ENCODE measurements around the gene ZNF778. TPM values are rescaled to one million over a fixed set of nuclear protein-coding genes. Genes with fewer than 3 reads are reported as not detected.
"Not testable (repeated sequence)": the region's sequence is repeated elsewhere in the genome, so short reads cannot be mapped to it uniquely, and the experiment has no call there.

The ZNF778 gene
- total RNA-seq, 3 donors from 2014 or later: 4.7 to 8.8 (median 7.2) TPM

DNA sequence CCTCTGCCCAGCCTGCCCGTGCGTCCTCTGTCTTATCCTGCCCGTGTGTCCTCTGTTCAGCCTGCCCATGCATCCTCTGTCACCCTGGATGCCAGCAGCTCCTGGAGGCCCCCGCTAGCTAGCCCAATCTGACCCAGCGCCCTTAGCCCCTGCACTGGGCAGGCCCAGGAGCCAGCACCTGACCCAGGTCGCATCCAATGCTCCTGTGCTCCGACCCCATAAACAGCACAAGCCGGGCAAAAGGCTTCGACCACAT lies 32.9 kb upstream of the ZNF778 start:
- Histone ChIP-seq H3K9me3 (no peaks in the 10 kb centered on the region), H3K36me3 (ENCODE audit: low read depth) (no peaks in the 10 kb centered on the region), H3K4me1 (ENCODE audit: low read depth) (no peaks in the 10 kb centered on the region), H3K4me3 (no peak overlapping the region)
- no peak for DNase-seq
- TF ChIP-seq, protein P1, sequence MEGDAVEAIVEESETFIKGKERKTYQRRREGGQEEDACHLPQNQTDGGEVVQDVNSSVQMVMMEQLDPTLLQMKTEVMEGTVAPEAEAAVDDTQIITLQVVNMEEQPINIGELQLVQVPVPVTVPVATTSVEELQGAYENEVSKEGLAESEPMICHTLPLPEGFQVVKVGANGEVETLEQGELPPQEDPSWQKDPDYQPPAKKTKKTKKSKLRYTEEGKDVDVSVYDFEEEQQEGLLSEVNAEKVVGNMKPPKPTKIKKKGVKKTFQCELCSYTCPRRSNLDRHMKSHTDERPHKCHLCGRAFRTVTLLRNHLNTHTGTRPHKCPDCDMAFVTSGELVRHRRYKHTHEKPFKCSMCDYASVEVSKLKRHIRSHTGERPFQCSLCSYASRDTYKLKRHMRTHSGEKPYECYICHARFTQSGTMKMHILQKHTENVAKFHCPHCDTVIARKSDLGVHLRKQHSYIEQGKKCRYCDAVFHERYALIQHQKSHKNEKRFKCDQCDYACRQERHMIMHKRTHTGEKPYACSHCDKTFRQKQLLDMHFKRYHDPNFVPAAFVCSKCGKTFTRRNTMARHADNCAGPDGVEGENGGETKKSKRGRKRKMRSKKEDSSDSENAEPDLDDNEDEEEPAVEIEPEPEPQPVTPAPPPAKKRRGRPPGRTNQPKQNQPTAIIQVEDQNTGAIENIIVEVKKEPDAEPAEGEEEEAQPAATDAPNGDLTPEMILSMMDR (IDR thresholded peaks at IDR 0.05): no peak
- no peak for ATAC-seq
- intact Hi-C loops (cut with DNase I, micrococcal nuclease): no loop called here

DNA sequence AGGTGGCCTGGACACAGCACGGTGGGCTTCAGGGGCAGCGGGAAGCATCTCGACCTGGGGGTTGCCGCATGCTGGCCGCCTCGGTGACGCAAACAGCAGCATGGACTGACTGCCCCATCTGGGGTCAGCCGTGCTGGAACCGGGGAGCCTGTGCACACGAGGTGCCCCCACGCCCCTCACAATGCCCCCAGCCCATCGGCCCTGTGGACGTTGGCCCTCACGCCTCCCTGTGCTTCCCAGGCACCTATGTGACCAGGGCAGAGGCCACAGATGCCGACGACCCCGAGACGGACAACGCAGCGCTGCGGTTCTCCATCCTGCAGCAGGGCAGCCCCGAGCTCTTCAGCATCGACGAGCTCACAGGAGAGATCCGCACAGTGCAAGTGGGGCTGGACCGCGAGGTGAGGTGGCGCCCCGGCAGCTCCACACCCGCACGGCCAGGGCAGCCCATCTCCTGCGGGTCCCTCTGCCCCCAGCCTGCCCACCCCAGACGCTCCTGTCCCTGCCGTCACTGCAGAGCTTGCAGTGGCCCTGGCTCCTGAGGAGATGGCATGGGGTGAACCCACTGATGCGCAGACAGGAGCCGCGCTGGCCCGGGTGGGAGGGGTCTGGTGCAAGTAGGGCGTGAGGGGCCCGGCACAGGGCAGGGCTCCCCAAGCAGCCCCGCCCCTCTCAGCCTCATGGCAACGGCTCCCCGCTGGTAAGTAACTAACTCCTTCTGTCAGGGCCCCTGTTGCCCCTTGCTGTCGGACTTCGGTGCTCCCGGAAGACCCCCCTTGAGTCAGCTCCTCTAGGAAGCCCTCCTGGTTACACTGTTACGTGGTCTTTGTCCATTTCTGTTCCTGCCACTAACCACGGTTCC lies 32.3 kb upstream of the ZNF778 start:
- ATAC-seq (no peak), DNase-seq (peak in 1 of 3 donors; percentile 50)
- no peaks in the 10 kb centered on the region for H3K4me1 ChIP-seq (ENCODE audit: low read depth)
- no peaks in the 10 kb centered on the region for H3K36me3 ChIP-seq (ENCODE audit: low read depth)
- TF ChIP-seq, protein P1 (IDR thresholded peaks at IDR 0.05): no peak
- H3K4me3 ChIP-seq: no peak overlapping the region
- H3K9me3 ChIP-seq: no peaks in the 10 kb centered on the region
- intact Hi-C loops (cut with DNase I, micrococcal nuclease): no loop called here

DNA sequence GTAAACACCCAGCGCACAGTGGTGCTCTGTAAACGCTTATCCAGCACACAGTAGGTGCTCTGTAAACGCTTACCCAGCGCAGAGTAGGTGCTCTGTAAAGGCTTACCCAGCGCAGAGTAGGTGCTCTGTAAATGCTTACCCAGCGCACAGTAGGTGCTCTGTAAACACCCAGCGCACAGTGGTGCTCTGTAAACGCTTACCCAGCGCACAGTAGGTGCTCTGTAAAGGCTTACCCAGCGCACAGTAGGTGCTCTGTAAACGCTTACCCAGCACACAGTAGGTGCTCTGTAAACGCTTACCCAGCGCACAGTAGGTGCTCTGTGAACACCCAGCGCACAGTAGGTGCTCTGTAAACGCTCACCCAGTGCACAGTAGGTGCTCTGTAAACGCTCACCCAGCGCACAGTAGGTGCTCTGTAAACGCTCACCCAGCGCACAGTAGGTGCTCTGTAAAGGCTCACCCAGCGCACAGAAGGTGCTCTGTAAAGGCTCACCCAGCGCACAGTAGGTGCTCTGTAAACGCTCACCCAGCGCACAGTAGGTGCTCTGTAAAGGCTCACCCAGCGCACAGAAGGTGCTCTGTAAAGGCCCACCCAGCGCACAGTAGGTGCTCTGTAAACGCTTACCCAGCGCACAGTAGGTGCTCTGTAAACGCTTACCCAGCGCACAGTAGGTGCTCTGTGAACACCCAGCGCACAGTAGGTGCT lies 31.5 kb upstream of the ZNF778 start:
- H3K4me3 ChIP-seq; H3K4me1 ChIP-seq (ENCODE audit: low read depth); ATAC-seq; H3K36me3 ChIP-seq (ENCODE audit: low read depth); H3K9me3 ChIP-seq; intact Hi-C loops (cut with DNase I, micrococcal nuclease): not testable (repeated sequence)
- peak in 1 of 3 donors; percentile 7 for DNase-seq

DNA sequence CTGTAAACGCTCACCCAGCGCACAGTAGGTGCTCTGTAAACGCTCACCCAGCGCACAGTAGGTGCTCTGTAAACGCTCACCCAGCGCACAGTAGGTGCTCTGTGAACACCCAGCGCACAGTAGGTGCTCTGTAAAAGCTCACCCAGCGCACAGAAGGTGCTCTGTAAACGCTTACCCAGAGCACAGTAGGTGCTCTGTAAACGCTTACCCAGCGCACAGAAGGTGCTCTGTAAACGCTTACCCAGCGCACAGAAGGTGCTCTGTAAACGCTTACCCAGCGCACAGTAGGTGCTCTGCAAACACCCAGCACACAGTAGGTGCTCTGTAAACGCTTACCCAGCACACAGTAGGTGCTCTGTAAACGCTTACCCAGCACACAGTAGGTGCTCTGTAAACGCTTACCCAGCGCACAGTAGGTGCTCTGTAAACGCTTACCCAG lies 30.9 kb upstream of the ZNF778 start:
- H3K36me3 ChIP-seq (ENCODE audit: low read depth); intact Hi-C loops (cut with DNase I, micrococcal nuclease); H3K4me3 ChIP-seq; H3K9me3 ChIP-seq; DNase-seq; H3K4me1 ChIP-seq (ENCODE audit: low read depth); ATAC-seq: not testable (repeated sequence)

DNA sequence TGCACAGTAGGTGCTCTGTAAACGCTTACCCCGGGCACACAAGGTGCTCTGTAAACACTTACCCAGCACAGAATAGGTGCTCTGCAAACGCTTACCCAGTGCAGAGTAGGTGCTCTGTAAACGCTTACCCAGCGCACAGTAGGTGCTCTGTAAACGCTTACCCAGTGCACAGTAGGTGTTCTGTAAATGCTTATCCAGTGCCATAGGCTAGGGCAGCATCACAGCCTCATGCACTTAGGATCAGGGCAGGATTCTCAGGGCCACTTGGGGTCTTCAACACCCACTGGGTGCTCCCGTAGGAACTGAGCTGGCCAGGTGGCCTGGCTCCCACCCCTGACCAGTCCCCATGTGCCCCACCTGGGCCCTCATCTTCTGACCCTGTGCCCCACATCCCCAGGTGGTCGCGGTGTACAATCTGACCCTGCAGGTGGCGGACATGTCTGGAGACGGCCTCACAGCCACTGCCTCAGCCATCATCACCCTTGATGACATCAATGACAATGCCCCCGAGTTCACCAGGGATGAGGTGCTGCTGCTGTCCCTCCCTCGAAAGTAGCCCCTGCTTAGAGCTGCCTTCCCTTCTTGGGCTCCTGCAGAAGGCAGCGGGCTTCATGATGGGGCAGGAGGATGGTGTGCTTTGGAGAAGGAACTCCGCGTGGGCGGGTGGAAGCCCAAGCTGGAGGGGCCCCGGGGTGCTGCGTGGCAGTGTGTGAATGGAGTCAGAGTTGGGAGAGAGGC lies 30.3 kb upstream of the ZNF778 start:
- intact Hi-C loops (cut with DNase I, micrococcal nuclease): no loop called here
- ATAC-seq: peak; percentile 16
- no peak overlapping the region for H3K4me3 ChIP-seq
- H3K9me3 ChIP-seq: no peaks in the 10 kb centered on the region
- TF ChIP-seq, protein P1 (IDR thresholded peaks at IDR 0.05): no peak
- no peaks in the 10 kb centered on the region for H3K4me1 ChIP-seq (ENCODE audit: low read depth)
- DNase-seq: peak in 1 of 3 donors; percentile 46
- H3K36me3 ChIP-seq (ENCODE audit: low read depth): no peaks in the 10 kb centered on the region

DNA sequence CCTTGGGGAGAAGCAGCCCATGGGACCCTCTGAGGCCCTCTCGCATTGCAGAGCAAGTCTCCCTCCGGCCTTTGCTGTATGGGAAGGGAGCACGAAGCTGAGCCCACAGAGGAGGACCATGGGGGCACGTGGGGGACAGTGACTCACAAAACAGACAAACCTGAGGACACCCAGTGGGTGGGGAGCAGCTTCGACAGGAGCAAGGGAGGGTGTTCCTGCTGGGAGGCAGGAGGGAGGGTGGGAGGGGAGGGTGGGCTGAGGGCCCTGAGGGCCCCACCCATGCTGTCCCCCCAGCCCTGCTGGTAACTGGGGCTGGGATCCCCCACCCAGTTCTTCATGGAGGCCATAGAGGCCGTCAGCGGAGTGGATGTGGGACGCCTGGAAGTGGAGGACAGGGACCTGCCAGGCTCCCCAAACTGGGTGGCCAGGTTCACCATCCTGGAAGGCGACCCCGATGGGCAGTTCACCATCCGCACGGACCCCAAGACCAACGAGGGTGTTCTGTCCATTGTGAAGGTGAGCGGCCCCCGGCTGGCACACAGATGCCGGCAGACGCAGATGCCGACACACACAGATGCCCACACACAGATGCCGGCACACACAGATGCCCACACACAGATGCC lies 29.6 kb upstream of the ZNF778 start:
- TF ChIP-seq, protein P1 (IDR thresholded peaks at IDR 0.05): no peak
- no peaks in the 10 kb centered on the region for H3K9me3 ChIP-seq
- DNase-seq (peak in 1 of 3 donors; percentile 43), ATAC-seq (peak; percentile 8)
- no peaks in the 10 kb centered on the region for H3K4me1 ChIP-seq (ENCODE audit: low read depth)
- intact Hi-C loops (cut with DNase I, micrococcal nuclease): no loop called here
- no peak overlapping the region for H3K4me3 ChIP-seq
- no peaks in the 10 kb centered on the region for H3K36me3 ChIP-seq (ENCODE audit: low read depth)

DNA sequence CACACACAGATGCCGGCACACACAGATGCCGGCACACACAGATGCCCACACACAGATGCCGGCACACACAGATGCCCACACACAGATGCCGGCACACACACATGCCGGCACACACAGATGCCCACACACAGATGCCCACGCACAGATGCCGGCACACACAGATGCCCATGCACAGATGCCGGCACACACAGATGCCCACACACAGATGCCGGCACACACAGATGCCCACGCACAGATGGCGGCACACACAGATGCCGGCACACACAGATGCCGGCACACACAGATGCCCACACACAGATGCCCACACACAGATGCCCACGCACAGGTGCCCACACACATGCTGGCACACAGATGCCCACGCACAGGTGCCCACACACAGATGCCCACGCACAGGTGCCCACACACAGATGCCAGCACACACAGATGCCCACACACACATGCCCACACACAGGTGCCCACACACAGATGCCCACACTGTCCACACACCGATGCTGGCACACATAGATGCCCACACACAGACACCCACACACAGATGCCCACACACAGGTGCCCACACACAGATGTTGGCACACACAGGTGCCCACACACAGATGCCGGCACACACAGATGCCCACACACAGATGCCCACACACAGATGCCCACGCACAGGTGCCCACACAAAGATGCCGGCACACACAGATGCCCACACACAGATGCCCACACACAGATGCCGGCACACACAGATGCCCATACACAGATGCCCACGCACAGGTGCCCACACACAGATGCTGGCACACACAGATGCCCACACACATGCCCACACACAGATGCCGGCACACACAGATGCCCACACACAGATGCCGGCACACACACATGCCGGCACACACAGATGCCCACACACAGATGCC lies 28.8 kb upstream of the ZNF778 start:
- ATAC-seq; H3K36me3 ChIP-seq (ENCODE audit: low read depth); H3K9me3 ChIP-seq; H3K4me1 ChIP-seq (ENCODE audit: low read depth); intact Hi-C loops (cut with DNase I, micrococcal nuclease); H3K4me3 ChIP-seq: not testable (repeated sequence)
- DNase-seq: peak in 1 of 3 donors; percentile 29
